Measurements from ENCODE around the gene HMCN2. TPM values are rescaled to one million over a fixed set of nuclear protein-coding genes. Genes with fewer than 3 reads are reported as not detected.

HMCN2 gene
- total and polyA plus RNA-seq, 8 donors, result 0.41 to 5.3 (median 0.76) TPM

- no peaks in the 10 kb centered on the region for H3K36me3 ChIP-seq
- WGBS, 2 donors, result 83 to 88% methylated on average over 9 of the region's 9 CpGs
- H3K27ac ChIP-seq, result no peak overlapping the region
- DNase-seq, result peak in 1 of 6 donors; percentile 19
- no peak for ATAC-seq
- FAIRE-seq, result no peak
- H3K27me3 ChIP-seq, result no peaks in the 10 kb centered on the region
- H3K4me3 ChIP-seq, result no peak overlapping the region
- H3K4me1 ChIP-seq, result no peaks in the 10 kb centered on the region
- TF ChIP-seq CTCF (IDR thresholded peaks at IDR 0.05), result no peak
- intact Hi-C loops (cut with DNase I), result no loop called here
- H3K9me3 ChIP-seq, result no peaks in the 10 kb centered on the region
These were observed 143.1 kb downstream of the HMCN2 start for GRCh38 chr9:130408669-130409068.

- ATAC-seq, result no peak
- intact Hi-C loops (cut with DNase I), result no loop called here
- Histone ChIP-seq H3K4me3 (no peak overlapping the region), H3K36me3 (no peaks in the 10 kb centered on the region), H3K9me3 (no peaks in the 10 kb centered on the region), H3K4me1 (no peaks in the 10 kb centered on the region), H3K27ac (no peak overlapping the region), H3K27me3 (no peaks in the 10 kb centered on the region)
- DNase-seq, result peak in 1 of 6 donors; percentile 11
- WGBS, 2 donors, result 68 to 77% methylated on average over 4 of the region's 4 CpGs
- no peak for TF ChIP-seq CTCF (IDR thresholded peaks at IDR 0.05)
- no peak for FAIRE-seq
These were observed 143.7 kb downstream of the HMCN2 start for GRCh38 chr9:130409246-130409645.

GRCh38 chr9:130410443-130410842 lies 144.9 kb downstream of the HMCN2 start:
- no peaks in the 10 kb centered on the region for H3K27me3 ChIP-seq
- no peaks in the 10 kb centered on the region for H3K36me3 ChIP-seq
- H3K9me3 ChIP-seq, result no peaks in the 10 kb centered on the region
- H3K27ac ChIP-seq, result no peak overlapping the region
- FAIRE-seq (no peak), DNase-seq (no peak), ATAC-seq (no peak)
- no peaks in the 10 kb centered on the region for H3K4me1 ChIP-seq
- no peak overlapping the region for H3K4me3 ChIP-seq
- intact Hi-C loops (cut with DNase I), result no loop called here
- WGBS, 2 donors, result 68 to 71% methylated on average over 12 of the region's 12 CpGs
- no peak for TF ChIP-seq CTCF (IDR thresholded peaks at IDR 0.05)

GRCh38 chr9:130411566-130411915 lies 146.0 kb downstream of the HMCN2 start:
- Histone ChIP-seq H3K9me3 (no peaks in the 10 kb centered on the region), H3K27ac (no peak overlapping the region), H3K4me1 (no peaks in the 10 kb centered on the region), H3K36me3 (no peaks in the 10 kb centered on the region), H3K4me3 (no peak overlapping the region), H3K27me3 (no peaks in the 10 kb centered on the region)
- FAIRE-seq (no peak), ATAC-seq (no peak), DNase-seq (no peak)
- TF ChIP-seq CTCF (IDR thresholded peaks at IDR 0.05), result no peak
- intact Hi-C loops (cut with DNase I), result no loop called here
- 82 to 88% methylated on average over 3 of the region's 3 CpGs for WGBS, 2 donors

- Histone ChIP-seq H3K27ac (no peak overlapping the region), H3K36me3 (no peaks in the 10 kb centered on the region), H3K27me3 (no peaks in the 10 kb centered on the region), H3K9me3 (no peaks in the 10 kb centered on the region), H3K4me1 (no peaks in the 10 kb centered on the region), H3K4me3 (no peak overlapping the region)
- intact Hi-C loops (cut with DNase I), result no loop called here
- DNase-seq (no peak), ATAC-seq (peak in 1 of 4 donors; percentile 49), FAIRE-seq (no peak)
- 86 to 90% methylated on average over 12 of the region's 12 CpGs for WGBS, 2 donors
- no peak for TF ChIP-seq CTCF (IDR thresholded peaks at IDR 0.05)
These were observed 148.6 kb downstream of the HMCN2 start for GRCh38 chr9:130414081-130414731.
